CD4-positive, alpha-beta T cell treated with Interleukin-10 for 1 hour (primary cell): ENCODE results near the gene CELA3B.
"Not testable (repeated sequence)": the region's sequence is repeated elsewhere in the genome, so short reads cannot be mapped to it uniquely, and the experiment has no call there.

Source experiments
- DNase-seq: peaks from one replicate; pipeline ENCODE4 v3.0.0-alpha.2; 2020

CELA3B gene

GRCh38 chr1:21980515-21981220 is 3.8 kb downstream of the CELA3B start:
- not testable (repeated sequence) for DNase-seq

- DNase-seq = not testable (repeated sequence)
Measured at GRCh38 chr1:21981253-21981652, 4.4 kb downstream of the CELA3B start.

DNA sequence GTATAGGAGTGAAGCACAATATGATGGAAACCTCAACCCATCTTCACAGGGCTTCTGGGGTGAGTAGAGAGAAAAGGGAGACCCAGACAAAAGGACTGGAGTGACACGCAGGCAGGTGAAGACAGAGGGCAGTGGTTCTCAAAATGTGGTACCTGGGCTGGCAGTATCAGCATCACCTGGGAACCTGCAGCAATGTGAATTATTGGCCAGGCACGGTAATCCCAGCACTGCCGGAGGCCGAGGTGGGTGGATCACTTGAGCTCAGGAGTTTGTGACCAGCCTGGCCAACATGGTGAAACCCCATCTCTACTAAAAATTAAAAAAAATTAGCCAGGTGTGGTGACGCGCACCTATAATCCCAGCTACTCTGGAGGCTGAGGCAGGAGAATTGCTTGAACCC is 5.3 kb downstream of the CELA3B start:
- DNase-seq = not testable (repeated sequence)

GRCh38 chr1:21983539-21983938 is 6.7 kb downstream of the CELA3B start:
- DNase-seq = not testable (repeated sequence)

GRCh38 chr1:21985893-21986292 is 9.1 kb downstream of the CELA3B start:
- DNase-seq = not testable (repeated sequence)

DNA sequence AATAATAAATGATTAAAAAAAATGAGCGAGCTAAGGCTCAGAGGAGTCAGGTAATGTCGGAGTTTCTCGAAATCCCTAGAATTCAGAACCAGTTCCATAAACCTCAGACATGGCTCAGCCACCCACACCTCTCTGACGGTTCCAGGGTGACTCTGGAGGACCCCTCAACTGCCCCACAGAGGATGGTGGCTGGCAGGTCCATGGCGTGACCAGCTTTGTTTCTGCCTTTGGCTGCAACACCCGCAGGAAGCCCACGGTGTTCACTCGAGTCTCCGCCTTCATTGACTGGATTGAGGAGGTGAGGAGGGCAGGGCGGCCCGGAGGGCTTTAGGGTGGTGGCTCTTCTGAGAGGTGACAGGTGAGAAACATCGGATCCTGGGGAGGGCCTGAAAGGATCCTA is 9.6 kb downstream of the CELA3B start:
- DNase-seq = not testable (repeated sequence)

- DNase-seq = not testable (repeated sequence)
Measured at GRCh38 chr1:21989672-21990393, 13.0 kb downstream of the CELA3B start.

GRCh38 chr1:21992186-21992585 is 15.4 kb downstream of the CELA3B start:
- DNase-seq = not testable (repeated sequence)

DNA sequence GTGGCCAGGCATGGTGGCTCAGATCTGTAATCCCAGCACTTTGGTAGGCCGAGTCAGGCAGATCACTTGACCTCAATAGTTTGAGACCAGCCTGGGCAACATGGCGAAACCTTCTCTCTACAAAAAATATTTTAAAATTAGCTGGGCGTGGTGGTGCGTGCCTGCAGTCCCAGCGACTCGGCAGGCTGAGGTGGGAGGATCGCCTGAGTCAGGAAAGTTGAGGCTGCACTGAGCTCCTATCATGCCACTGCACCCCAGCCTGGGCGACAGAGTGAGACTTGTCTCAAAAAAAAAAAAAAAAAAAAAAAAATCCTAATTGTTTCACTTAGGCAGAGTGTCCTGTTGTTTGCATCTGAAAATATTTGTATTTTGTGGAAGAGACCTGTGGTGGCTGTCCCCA is 17.9 kb downstream of the CELA3B start:
- DNase-seq = not testable (repeated sequence)

- DNase-seq = not testable (repeated sequence)
Measured at GRCh38 chr1:21996663-21996970, 19.8 kb downstream of the CELA3B start.

DNA sequence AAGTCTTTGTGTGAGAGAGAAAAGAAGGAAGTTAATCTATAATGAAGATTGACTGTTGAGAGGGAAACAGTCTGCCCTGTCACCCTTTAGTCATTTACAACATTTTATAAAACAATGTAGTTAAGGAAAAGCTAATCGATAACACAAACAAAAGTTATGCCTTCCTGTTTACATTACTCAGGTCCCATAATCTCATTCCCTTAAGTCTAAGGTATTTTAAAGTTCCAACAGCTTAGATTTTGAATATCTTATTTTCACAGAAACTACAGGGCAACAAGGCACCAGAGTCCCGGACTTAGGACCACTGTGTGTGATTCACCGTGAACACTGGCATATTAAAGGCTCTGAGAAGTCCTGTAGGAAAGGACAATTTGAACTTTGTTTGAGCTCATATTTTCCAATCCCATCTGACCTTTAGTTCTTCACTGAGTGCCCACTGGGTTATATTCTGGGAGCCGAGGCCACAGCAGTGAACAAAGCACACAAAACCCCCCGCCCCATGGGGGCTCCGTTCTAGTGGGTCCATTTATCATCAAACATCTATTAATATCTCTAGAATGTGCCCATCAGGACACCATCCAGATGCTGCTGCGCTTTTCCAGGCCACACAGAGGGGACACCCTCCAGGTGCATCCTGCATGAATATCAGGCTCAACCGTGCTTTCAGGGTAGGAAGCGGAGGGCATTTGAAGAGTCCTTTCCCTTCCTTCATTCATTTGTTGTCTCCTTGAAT is 21.2 kb downstream of the CELA3B start:
- DNase-seq = not testable (repeated sequence)

DNA sequence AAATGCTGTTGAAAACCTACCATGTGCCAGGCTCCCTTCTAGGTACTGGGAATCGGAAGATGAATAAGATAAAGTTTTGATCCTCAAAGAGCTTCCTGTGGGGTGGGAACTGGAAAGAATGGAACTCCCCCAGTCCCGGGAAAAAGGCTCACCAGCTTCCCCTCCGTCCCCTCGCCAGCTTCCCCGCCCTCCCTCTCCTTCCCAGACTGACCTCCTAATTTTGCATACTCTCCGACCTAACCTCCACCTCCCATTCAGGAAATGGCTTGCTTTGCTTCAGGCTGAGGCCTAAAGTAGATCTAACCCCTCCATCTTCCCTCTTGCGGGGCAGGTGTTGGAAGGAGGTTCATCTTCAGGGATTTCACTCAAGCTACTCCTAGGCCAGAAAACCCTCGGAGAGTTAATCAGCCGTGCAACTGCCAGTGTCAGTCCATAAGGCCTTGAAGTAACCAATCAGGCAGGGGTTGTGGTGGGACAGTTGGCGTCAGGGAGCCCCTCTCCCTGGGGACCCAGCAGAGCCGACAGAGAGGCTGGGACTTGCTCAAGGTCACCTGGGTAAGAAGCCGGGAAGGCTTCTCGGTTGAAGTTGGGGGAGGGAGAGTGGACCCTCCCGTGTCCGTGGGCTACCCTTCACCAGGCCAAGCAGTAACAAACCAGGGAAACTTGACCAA is 21.9 kb downstream of the CELA3B start:
- not testable (repeated sequence) for DNase-seq

DNA sequence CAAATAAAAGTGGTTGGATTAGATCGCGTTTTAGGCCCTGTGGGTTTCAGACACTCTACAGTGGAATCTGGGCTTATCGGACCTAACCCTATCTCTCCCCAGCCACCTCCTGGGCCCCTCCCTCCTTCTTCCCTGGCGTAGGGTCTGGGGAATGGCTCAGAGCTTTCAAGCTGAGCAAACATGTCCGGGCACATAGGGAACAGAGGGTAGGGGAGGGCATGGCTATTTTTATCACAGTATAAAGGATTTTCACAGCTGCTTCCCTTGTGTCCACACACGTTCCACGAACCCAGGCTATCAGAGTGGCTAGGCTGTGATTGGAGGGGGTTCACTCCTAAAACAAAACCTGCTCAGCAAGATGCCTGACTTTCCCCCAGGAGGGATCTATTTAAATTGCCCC is 22.8 kb downstream of the CELA3B start:
- not testable (repeated sequence) for DNase-seq

DNA sequence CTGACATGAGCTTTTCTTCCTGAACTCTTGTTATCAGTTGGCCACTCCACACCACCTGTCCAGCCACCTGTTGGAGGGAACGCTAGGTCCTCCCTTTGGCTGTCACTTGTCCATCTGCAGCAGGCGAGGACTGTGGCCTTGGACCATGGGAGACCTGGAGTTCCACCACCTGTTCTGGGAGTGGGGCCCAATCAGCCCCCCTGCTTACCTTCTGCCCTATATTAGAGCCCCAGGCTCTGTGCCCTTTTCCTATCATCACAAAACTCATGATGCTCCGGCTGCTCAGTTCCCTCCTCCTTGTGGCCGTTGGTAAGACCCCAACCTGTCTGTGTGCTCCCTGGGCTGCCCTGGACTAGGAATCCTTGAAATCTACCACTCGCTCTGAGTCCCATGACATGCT is 24.6 kb downstream of the CELA3B start, which contains the start of gene CELA3A:
Gene CELA3A, plus strand, starts transcription at position 249 of the 400 bp plus-strand sequence. Its CDS starts 18 bp downstream, at position 267.
- DNase-seq = no peak

- not testable (repeated sequence) for DNase-seq
Measured at GRCh38 chr1:22002461-22002860, 25.6 kb downstream of the CELA3B start.

DNA sequence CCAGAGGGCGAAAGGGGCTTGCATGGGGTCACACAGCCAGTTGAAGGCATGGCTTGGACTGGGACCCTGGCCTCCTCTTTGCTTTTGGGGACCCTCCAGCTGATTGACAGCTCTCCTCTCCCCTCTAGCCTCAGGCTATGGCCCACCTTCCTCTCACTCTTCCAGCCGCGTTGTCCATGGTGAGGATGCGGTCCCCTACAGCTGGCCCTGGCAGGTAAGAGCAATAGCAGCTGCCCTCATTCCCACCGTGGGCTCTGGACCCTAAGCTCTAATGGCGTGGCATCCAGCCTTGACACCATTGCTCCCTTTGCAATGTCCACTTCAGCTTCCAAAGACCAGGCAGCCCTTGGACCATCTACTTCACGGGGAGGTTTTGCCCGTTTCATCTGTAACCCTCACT is 26.1 kb downstream of the CELA3B start:
- DNase-seq = not testable (repeated sequence)

GRCh38 chr1:22003959-22004358 is 27.1 kb downstream of the CELA3B start:
- DNase-seq = not testable (repeated sequence)

DNA sequence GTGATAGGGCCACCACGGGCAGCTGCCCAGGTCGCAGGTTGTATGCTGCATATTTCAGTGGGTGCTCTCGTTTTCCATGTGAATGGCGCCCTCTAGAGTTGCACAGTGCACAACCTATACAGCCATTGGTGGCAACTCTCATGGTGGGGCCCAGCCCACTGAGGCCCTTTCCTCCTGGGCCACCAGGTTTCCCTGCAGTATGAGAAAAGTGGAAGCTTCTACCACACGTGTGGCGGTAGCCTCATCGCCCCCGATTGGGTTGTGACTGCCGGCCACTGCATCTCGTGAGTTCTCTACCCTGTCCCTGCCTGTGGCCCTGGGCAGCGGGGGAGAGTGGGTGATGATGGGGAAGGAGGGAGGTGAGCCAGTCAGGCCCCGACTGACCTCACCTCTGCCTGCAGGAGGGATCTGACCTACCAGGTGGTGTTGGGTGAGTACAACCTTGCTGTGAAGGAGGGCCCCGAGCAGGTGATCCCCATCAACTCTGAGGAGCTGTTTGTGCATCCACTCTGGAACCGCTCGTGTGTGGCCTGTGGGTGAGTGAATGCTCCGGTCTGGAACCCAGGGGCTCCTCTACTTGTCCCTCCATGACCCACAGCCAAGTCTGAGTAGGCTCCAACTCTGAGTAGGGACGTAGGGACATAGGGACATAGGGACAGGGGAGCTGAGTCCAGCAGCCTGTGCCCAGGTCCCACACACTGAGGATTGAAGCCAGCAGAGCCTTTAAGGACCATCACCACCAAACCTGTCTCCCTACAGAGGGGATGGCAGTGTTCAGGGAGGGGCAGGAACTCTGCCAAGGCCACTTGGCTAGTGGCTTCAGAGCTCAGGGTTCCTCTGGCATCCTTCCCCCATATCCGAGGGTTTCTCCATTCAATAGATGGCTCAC is 28.7 kb downstream of the CELA3B start:
- peak; percentile 29 for DNase-seq

DNA sequence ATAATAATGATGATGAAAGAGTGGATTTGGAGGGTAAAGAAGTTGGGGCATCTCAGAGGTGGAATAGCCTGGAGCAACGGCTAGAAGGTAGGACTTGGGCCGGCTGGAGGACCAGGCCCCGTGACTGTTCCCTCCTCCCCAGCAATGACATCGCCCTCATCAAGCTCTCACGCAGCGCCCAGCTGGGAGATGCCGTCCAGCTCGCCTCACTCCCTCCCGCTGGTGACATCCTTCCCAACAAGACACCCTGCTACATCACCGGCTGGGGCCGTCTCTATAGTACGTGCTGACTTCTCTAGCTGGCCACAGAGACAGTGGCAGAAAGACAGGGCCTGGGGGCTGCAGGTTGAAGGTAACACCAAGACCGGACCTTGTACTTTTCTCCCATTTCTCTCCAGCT is 29.9 kb downstream of the CELA3B start:
- not testable (repeated sequence) for DNase-seq

DNA sequence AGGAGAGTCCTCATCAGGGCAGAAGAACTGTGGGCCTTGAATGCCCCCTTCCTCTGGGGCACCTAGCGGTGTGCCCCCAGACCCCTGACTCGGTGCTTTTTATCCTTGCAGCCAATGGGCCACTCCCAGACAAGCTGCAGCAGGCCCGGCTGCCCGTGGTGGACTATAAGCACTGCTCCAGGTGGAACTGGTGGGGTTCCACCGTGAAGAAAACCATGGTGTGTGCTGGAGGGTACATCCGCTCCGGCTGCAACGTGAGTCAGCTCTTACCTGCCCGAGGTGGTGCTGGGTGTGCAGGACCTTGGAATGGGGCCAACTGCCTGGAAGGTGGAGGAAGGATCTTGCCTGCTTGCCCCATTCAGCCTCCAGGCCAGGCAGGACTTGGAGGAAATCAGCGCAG is 30.4 kb downstream of the CELA3B start:
- not testable (repeated sequence) for DNase-seq

- not testable (repeated sequence) for DNase-seq
Measured at GRCh38 chr1:22009566-22009965, 32.7 kb downstream of the CELA3B start.

DNA sequence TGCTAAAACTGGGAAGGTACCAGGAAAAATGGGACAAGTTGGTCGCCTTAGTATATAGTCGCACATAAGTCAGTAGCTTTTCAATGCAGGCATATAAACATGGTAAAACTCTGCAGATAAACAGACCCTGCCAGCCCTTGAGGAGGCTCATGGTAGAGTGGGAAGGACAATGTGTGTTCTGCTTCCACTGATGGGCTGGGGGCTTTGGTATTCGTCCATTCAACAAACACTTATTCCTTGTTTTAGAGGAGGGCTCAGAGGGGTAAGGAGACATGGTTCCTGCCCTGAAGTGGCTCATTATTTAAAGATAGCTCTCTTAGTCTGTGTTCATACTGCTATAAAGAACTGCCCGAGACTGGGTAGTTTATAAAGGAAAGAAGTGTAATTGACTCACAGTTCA is 35.9 kb downstream of the CELA3B start:
- DNase-seq = not testable (repeated sequence)
